IMR-90 (cell line): Measurements from ENCODE around the gene RGS12. TPM values are rescaled to one million over a fixed set of nuclear protein-coding genes. Genes with fewer than 3 reads are reported as not detected.

Source experiments
- ATAC-seq: fragments of 200-7000 bp; cut with Tn5 transposase; 2 replicates; pipeline ENCODE4 v1.9.1; 2020; ENCODE audit warnings: low read depth, mild to moderate bottlenecking, moderate library complexity
- BruUV-seq: library from RNA; stranded (reverse); fragments of 400-500 nt; replicated peaks from 2 replicates; lab custom pipeline; 2021; lab: Mats Ljungman, UMichigan
- CTCF ChIA-PET: fragments of 300-600 bp; formaldehyde crosslinking; extraction: SDS; loops from one replicate; lab custom pipeline; 2021; ENCODE audit warnings: antibody characterized with exemption; lab: Yijun Ruan, JAX
- POLR2A ChIA-PET: fragments of 300-600 bp; sonication (Branson Sonifier 250); formaldehyde crosslinking; loops from one replicate; lab custom pipeline; 2022; ENCODE audit warnings: antibody characterized with exemption; ENCODE audit not compliant: unreplicated experiment; lab: Charles Lee
- DNase-seq: peaks from one replicate; pipeline ENCODE4 v3.0.0; 2013
- H2AFZ ChIP-seq: replicated peaks from 2 replicates; pipeline ENCODE3; 2013; ENCODE audit warnings: low read length, mild to moderate bottlenecking; ENCODE audit not compliant: poor library complexity
- H2AK5ac ChIP-seq: 2 replicates; pipeline ENCODE4 v1.6.1; 2013; ENCODE audit warnings: low read depth, low read length, inconsistent platforms
- H2AK9ac ChIP-seq: replicated peaks from 2 replicates; pipeline ENCODE3; 2013; ENCODE audit warnings: mild to moderate bottlenecking, low read depth, low read length, moderate library complexity; ENCODE audit not compliant: poor library complexity
- H2BK120ac ChIP-seq: 2 replicates; pipeline ENCODE4 v1.6.1; 2013; ENCODE audit warnings: low read depth, low read length, inconsistent platforms
- H2BK15ac ChIP-seq: 3 replicates; pipeline ENCODE4 v1.6.1; 2013; ENCODE audit warnings: low read depth, low read length, inconsistent platforms
- H2BK20ac ChIP-seq: 2 replicates; pipeline ENCODE4 v1.6.1; 2013; ENCODE audit warnings: low read depth, mild to moderate bottlenecking, inconsistent platforms, low read length, moderate library complexity
- H2BK5ac ChIP-seq: 2 replicates; pipeline ENCODE4 v1.6.1; 2013; ENCODE audit warnings: mild to moderate bottlenecking, low read depth, low read length, inconsistent platforms; ENCODE audit not compliant: poor library complexity, severe bottlenecking
- H3K14ac ChIP-seq: replicated peaks from 2 replicates; pipeline ENCODE4 v1.6.1; 2013; ENCODE audit warnings: low read depth, low read length, inconsistent platforms
- H3K18ac ChIP-seq: 2 replicates; pipeline ENCODE4 v1.6.1; 2013; ENCODE audit warnings: low read depth, low read length, control low read depth
- H3K23ac ChIP-seq: 2 replicates; pipeline ENCODE4 v1.6.1; 2013; ENCODE audit warnings: low read depth, low read length, inconsistent platforms
- H3K27ac ChIP-seq: 2 replicates; pipeline ENCODE4 v1.5.1; 2013; ENCODE audit warnings: mild to moderate bottlenecking, control low read depth, low read length; ENCODE audit not compliant: insufficient read depth
- H3K27me3 ChIP-seq: 2 replicates; pipeline ENCODE4 v1.6.1; 2013; ENCODE audit warnings: low read length; ENCODE audit not compliant: control insufficient read depth, insufficient read depth
- H3K36me3 ChIP-seq: 2 replicates; pipeline ENCODE4 v1.6.1; 2013; ENCODE audit warnings: low read length, mixed read lengths; ENCODE audit not compliant: control insufficient read depth, insufficient read depth
- H3K4ac ChIP-seq: 2 replicates; pipeline ENCODE4 v1.6.1; 2013; ENCODE audit warnings: low read depth, low read length, inconsistent platforms
- H3K4me1 ChIP-seq: 2 replicates; pipeline ENCODE4 v1.6.1; 2013; ENCODE audit warnings: low read length, mixed read lengths; ENCODE audit not compliant: control insufficient read depth, insufficient read depth
- H3K4me2 ChIP-seq: 2 replicates; pipeline ENCODE4 v1.6.1; 2013; ENCODE audit warnings: low read depth, mild to moderate bottlenecking, control low read depth, low read length, moderate library complexity
- H3K4me3 ChIP-seq: 2 replicates; pipeline ENCODE4 v1.5.1; 2013; ENCODE audit warnings: low read depth, mild to moderate bottlenecking, control low read depth, low read length, moderate library complexity; ENCODE audit not compliant: insufficient read depth
- H3K56ac ChIP-seq: 2 replicates; pipeline ENCODE4 v1.6.1; 2013; ENCODE audit warnings: low read length, inconsistent platforms; ENCODE audit not compliant: insufficient read depth; ENCODE audit errors: extremely low read depth
- H3K79me1 ChIP-seq, 2 experiments: 2 replicates each; pipeline ENCODE4 v1.6.1; 2013; ENCODE audit warnings: low read length in 2 of 2, inconsistent platforms in 1 of 2, low read depth in 1 of 2
- H3K9ac ChIP-seq: 2 replicates; pipeline ENCODE4 v1.6.1; 2013; ENCODE audit warnings: low read depth, low read length, control low read depth
- H3K9me1 ChIP-seq: 2 replicates; pipeline ENCODE4 v1.6.1; 2013; ENCODE audit warnings: low read length, inconsistent platforms; ENCODE audit not compliant: insufficient read depth
- H3K9me3 ChIP-seq: 2 replicates; pipeline ENCODE4 v1.6.1; 2013; ENCODE audit warnings: low read length; ENCODE audit not compliant: control insufficient read depth, insufficient read depth
- H4K20me1 ChIP-seq: 2 replicates; pipeline ENCODE4 v1.6.1; 2013; ENCODE audit warnings: low read length, inconsistent platforms; ENCODE audit not compliant: insufficient read depth
- H4K5ac ChIP-seq: 2 replicates; pipeline ENCODE4 v1.6.1; 2013; ENCODE audit warnings: mild to moderate bottlenecking, low read depth, low read length, control low read depth
- H4K8ac ChIP-seq, 2 experiments: 2 replicates each; pipeline ENCODE4 v1.6.1; 2013; ENCODE audit warnings: low read depth in 2 of 2, low read length in 2 of 2, control low read depth in 1 of 2, inconsistent platforms in 1 of 2
- H4K91ac ChIP-seq: 2 replicates; pipeline ENCODE4 v1.6.1; 2013; ENCODE audit warnings: low read depth, low read length, inconsistent platforms; ENCODE audit not compliant: insufficient read depth
- BHLHE40 ChIP-seq: fragments of 150-350 bp; IDR thresholded peaks from 2 replicates; pipeline ENCODE4 v1.6.1; 2016; ENCODE audit warnings: mild to moderate bottlenecking, low read depth, low read length
- CEBPB ChIP-seq: IDR thresholded peaks from 2 replicates; pipeline ENCODE4 v1.6.1; 2012; ENCODE audit warnings: low read depth, low read length, improper control_type of control experiment
- CHD1 ChIP-seq: IDR thresholded peaks from 2 replicates; pipeline ENCODE4 v1.6.1; 2012; ENCODE audit warnings: low read depth, low read length, improper control_type of control experiment
- CTCF ChIP-seq: conservative IDR thresholded peaks from 2 replicates; pipeline ENCODE4 v1.5.1; 2012; ENCODE audit warnings: mild to moderate bottlenecking, low read depth, low read length, improper control_type of control experiment
- ELK1 ChIP-seq: fragments of 150-350 bp; IDR thresholded peaks from 2 replicates; pipeline ENCODE4 v1.6.1; 2016; ENCODE audit warnings: low read depth, mild to moderate bottlenecking, low read length, moderate library complexity, borderline replicate concordance
- MXI1 ChIP-seq: IDR thresholded peaks from 2 replicates; pipeline ENCODE4 v1.6.1; 2012; ENCODE audit warnings: low read depth, mild to moderate bottlenecking, low read length, moderate library complexity, borderline replicate concordance
- NFE2L2 ChIP-seq: fragments of 150-350 bp; IDR thresholded peaks from 2 replicates; pipeline ENCODE4 v1.6.1; 2016; ENCODE audit warnings: low read depth, mild to moderate bottlenecking, low read length
- POLR2A ChIP-seq: IDR thresholded peaks from 2 replicates; pipeline ENCODE4 v1.6.1; 2012; ENCODE audit warnings: mild to moderate bottlenecking, low read depth, low read length
- RAD21 ChIP-seq: IDR thresholded peaks from 2 replicates; pipeline ENCODE4 v1.6.1; 2012; ENCODE audit warnings: low read length, improper control_type of control experiment
- RCOR1 ChIP-seq: IDR thresholded peaks from 2 replicates; pipeline ENCODE4 v1.6.1; 2012; ENCODE audit warnings: mild to moderate bottlenecking, low read length, improper control_type of control experiment; ENCODE audit not compliant: insufficient replicate concordance
- SMC3 ChIP-seq: fragments of 150-350 bp; IDR thresholded peaks from 2 replicates; pipeline ENCODE4 v1.6.1; 2016; ENCODE audit warnings: low read depth, mild to moderate bottlenecking, antibody characterized with exemption, low read length, moderate library complexity
- USF2 ChIP-seq: fragments of 150-350 bp; IDR thresholded peaks from 2 replicates; pipeline ENCODE4 v1.6.1; 2017; ENCODE audit warnings: mild to moderate bottlenecking, antibody characterized with exemption, low read length, low read depth
- WGBS, 2 experiments: methylation state at CpG; one replicate each; pipeline versions ENCODE4 v1.1.5 to v1.1.7; 2013; ENCODE audit warnings: missing lambda C conversion rate in 2 of 2; ENCODE audit not compliant: insufficient read length in 1 of 2; ENCODE audit errors: extremely low coverage in 2 of 2; 5-methylcytosine and 5-hydroxymethylcytosine counted together
- dilution Hi-C: fragments of 300-500 bp; cut with HindIII; formaldehyde crosslinking; loops from one replicate; pipeline ENCODE4 v1.14.3; 2018; ENCODE audit warnings: low sequenced_read_pairs; ENCODE audit not compliant: unreplicated experiment
- in situ Hi-C: fragments of 300-500 bp; cut with MboI; formaldehyde crosslinking; loops from 3 replicates; pipeline ENCODE4 v1.14.3; 2019; ENCODE audit warnings: low sequenced_read_pairs, inconsistent platforms, mixed read lengths
- intact Hi-C: fragments of 100-400 bp; cut with micrococcal nuclease; formaldehyde crosslinking; loops from 2 replicates; pipeline ENCODE4 v1.10.0; 2022
- polyA plus RNA-seq, 3 experiments: library from polyadenylated mRNA; depleted of rRNA; stranded (reverse); fragments of >200 nt; gene quantifications; 2 replicates each; pipeline ENCODE4 v1.2.3, GENCODE V29; 2012; ENCODE audit warnings: low replicate concordance in 1 of 3
- total RNA-seq: library from RNA; depleted of rRNA; stranded (reverse); fragments of >200 nt; gene quantifications from 2 replicates; pipeline ENCODE4 v1.2.3, GENCODE V29; 2012

The RGS12 gene
- total and polyA plus RNA-seq, 2 of the 4 experiments (the other 2 are of a cell fraction): 11.8 to 12.0 TPM

GRCh38 chr4:3307486-3307885, 14.7 kb downstream of the RGS12 start:
- no peak overlapping the region for H2AK5ac ChIP-seq
- H3K4ac ChIP-seq: no peak overlapping the region
- BruUV-seq: no TSS peak
- no peak overlapping the region for H2AFZ ChIP-seq
- ATAC-seq (no peak), DNase-seq (no peak)
- H3K18ac ChIP-seq: no peak overlapping the region
- no peaks in the 10 kb centered on the region for H3K36me3 ChIP-seq
- in situ Hi-C loops: no loop called here
- CTCF ChIA-PET: no interaction called here
- no peak overlapping the region for H3K23ac ChIP-seq
- POLR2A ChIA-PET: no interaction called here
- H4K5ac ChIP-seq: no peak overlapping the region
- no CpG with 5 or more reads among the region's 12 CpGs for WGBS, 2 experiments
- dilution Hi-C loops: no loop called here
- peaks cover 20% of the 10 kb centered on the region for H3K4me1 ChIP-seq
- no peak overlapping the region for H2AK9ac ChIP-seq
- H2BK120ac ChIP-seq: no peak overlapping the region
- no peaks in the 10 kb centered on the region for H3K9me3 ChIP-seq
- H3K9ac ChIP-seq: no peak overlapping the region
- no peak overlapping the region for H3K4me3 ChIP-seq
- no peak overlapping the region for H4K91ac ChIP-seq
- H2BK15ac ChIP-seq: no peak overlapping the region
- 0 out of 2 replicates have a peak overlapping the region, but pooled peaks have one; percentile 11 for H3K14ac ChIP-seq
- H3K4me2 ChIP-seq: no peak overlapping the region
- H3K27ac ChIP-seq: no peak overlapping the region
- H2BK20ac ChIP-seq: no peak overlapping the region
- intact Hi-C loops: no loop called here
- peaks cover 37 to 85% of the 10 kb centered on the region in 2 experiments for H3K79me1 ChIP-seq
- no peak overlapping the region for H4K8ac ChIP-seq
- H4K20me1 ChIP-seq: peaks cover 69% of the 10 kb centered on the region
- no peaks in the 10 kb centered on the region for H3K27me3 ChIP-seq
- H3K56ac ChIP-seq: no peak overlapping the region
- TF ChIP-seq POLR2A (no peak), ELK1 (no peak), SMC3 (no peak), CHD1 (no peak), MXI1 (no peak), USF2 (no peak), BHLHE40 (no peak), NFE2L2 (no peak), RCOR1 (no peak), CEBPB (no peak), RAD21 (no peak), CTCF (no peak)
- H3K9me1 ChIP-seq: peaks cover 45% of the 10 kb centered on the region
- no peak overlapping the region for H2BK5ac ChIP-seq
